ENCODE data around the gene ARMC9. TPM values are rescaled to one million over a fixed set of nuclear protein-coding genes. Genes with fewer than 3 reads are reported as not detected.

Gene ARMC9
- total and polyA plus RNA-seq, 8 donors: 3.7 to 15.0 (median 8.1) TPM

DNA sequence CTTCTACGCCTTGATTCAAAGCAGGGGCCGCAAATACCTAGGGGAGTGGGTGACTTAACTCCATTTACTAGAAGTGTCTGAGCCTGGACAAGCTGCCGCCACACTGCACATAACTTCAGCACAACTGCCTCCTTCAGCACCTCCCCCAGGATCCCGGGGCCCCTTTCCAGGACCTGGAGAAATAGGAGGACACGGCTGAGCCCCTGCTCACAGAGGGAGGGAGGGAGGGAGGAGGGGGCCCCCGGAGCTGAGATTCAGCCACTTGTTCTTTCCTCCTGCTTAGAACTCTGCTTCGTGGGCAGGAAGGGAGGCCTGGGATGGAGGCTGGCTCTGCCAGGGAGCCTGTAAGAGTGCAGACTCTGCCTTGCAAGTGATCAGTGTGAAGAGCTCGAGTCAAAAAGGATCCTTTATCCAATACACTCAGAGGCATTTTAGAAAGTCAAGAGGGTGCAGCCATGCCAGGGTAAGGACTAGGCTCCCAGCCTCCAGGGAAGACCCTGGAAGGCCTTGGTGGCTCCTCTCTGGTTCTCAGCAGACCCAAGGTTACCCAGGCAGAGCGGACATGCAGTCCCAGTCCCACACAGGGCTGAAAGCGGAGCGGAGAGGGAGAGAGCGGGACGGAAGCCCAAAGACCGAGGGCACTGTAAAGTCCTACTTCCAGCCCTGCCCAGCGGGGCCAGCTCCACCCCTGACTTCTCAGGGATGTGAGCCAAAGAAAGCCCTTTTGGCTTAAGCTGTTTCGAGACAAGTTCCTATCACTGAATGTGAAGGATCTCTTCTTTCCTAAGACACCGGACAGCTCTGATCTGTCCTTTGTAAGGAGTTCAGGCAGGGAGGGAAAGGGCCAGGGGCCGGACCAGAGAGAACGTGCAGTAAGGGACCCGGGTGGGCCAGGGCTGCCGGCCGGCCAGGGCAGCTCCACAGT, 8.6 kb upstream of the ARMC9 start:
- peak in 3 of 6 donors; percentile 42 to 46 (median 45) for DNase-seq
- Histone ChIP-seq H3K4me1 (peaks cover 0 to 11% (median 0%) of the 10 kb centered on the region in 3 donors), H3K4me3 (peak overlapping the region in 2 of 4 donors; percentile 39 to 40), H3K9me3 (no peaks in the 10 kb centered on the region), H3K27ac (peak overlapping the region in 3 of 4 donors; percentile 43 to 83 (median 63)), H3K27me3 (no peaks in the 10 kb centered on the region), H3K36me3 (no peaks in the 10 kb centered on the region)
- peak; percentile 26 to 64 (median 56) for ATAC-seq
- WGBS, 2 donors: 69% methylated on average over 22 of the region's 22 CpGs
- TF ChIP-seq, protein P1, sequence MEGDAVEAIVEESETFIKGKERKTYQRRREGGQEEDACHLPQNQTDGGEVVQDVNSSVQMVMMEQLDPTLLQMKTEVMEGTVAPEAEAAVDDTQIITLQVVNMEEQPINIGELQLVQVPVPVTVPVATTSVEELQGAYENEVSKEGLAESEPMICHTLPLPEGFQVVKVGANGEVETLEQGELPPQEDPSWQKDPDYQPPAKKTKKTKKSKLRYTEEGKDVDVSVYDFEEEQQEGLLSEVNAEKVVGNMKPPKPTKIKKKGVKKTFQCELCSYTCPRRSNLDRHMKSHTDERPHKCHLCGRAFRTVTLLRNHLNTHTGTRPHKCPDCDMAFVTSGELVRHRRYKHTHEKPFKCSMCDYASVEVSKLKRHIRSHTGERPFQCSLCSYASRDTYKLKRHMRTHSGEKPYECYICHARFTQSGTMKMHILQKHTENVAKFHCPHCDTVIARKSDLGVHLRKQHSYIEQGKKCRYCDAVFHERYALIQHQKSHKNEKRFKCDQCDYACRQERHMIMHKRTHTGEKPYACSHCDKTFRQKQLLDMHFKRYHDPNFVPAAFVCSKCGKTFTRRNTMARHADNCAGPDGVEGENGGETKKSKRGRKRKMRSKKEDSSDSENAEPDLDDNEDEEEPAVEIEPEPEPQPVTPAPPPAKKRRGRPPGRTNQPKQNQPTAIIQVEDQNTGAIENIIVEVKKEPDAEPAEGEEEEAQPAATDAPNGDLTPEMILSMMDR (IDR thresholded peaks at IDR 0.05): no peak
- no peak for FAIRE-seq
- intact Hi-C loops (cut with DNase I): no loop called here

DNA sequence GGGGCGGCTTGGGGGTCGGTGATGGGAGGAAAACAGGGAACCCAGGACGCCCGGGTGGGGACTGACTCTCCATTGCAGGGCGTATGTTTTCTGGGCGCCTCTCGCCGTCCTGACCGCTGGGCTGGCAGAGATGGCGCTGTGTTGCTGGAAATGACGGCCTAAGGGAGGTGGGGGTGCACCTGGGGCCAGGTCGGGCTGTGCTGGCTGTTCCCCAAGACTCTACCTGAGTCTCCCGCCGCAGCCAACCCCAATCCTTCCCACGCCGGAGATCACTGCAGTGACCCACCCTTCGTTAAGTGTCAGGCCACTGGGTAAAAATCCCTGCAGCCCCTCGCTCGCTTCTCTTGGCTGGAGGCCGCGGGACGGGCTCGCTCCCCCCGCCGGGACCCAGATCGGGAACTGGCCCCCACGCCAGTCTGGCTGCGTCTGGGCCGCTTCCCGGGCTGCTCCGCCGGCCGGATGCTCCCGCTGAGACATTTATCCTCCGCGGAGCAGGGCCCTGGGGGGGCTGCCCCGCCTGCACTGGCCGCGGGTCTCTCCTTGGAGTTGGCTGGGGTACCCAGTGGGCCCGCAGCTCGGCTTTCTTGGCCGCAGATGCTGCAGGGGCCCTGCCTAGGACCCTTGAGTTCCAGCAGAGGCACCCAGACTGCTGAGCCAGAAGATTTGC, 7.8 kb upstream of the ARMC9 start:
- intact Hi-C loops (cut with DNase I): no loop called here
- peaks cover 0 to 11% (median 0%) of the 10 kb centered on the region in 3 donors for H3K4me1 ChIP-seq
- H3K27ac ChIP-seq: peak overlapping the region; percentile 10 to 83 (median 53)
- peak overlapping the region in 3 of 4 donors; percentile 2 to 40 (median 39) for H3K4me3 ChIP-seq
- ATAC-seq: peak; percentile 73 to 83 (median 77)
- no peaks in the 10 kb centered on the region for H3K36me3 ChIP-seq
- H3K9me3 ChIP-seq: no peaks in the 10 kb centered on the region
- DNase-seq: peak; percentile 53 to 77 (median 74)
- no peaks in the 10 kb centered on the region for H3K27me3 ChIP-seq
- TF ChIP-seq, protein P1 (IDR thresholded peaks at IDR 0.05): no peak
- no peak for FAIRE-seq
- 10 to 11% methylated on average over 41 to 42 of the region's 42 CpGs for WGBS, 2 donors

DNA sequence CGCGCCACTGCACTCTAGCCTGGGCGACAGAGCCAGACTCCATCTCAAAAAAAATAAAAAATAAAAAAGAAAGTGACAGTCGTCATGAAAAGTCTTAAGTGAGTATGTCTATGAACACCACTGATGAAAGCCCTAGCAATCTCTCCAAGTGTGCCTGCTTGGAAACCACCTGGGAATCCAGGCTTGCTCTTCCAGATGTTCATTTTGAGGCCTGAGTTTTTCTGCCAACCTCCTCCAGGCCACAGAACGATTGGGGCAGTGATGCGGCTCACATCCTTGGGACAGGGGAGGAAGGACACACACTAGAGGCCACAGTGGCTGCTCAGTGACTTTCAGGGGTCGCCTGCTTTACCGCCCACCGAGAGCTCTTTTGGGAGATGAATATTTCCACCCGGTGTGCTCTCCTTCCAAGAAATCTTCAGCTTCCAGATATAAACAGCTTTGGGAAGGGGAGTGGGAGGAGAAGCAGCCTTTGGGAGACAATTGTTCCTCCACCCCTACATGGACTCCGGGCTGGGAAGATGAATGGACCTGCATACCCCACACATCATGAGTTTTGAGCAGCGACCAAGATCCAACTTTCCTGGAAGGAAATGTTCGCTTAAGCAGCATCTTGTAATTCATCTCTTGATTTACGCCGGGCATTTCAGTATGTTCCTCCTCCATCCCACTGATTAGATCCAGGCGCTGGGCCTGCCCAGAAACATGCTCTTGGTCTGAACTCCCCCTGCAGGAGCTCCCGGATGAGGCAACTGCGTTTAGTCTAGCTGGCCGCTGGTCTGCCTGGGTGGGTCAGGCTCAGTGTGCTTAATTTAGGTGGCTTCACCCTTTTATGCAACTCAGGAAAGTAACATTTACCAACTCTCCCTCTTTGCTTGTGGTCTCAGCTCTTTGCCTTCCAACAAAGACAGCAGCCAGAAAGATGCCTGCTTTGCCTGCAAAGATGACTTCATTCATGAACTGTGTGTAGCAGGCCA, 6.2 kb upstream of the ARMC9 start:
- Histone ChIP-seq H3K36me3 (no peaks in the 10 kb centered on the region), H3K4me1 (peaks cover 0 to 11% (median 0%) of the 10 kb centered on the region in 3 donors), H3K27ac (no peak overlapping the region), H3K27me3 (no peaks in the 10 kb centered on the region), H3K9me3 (no peaks in the 10 kb centered on the region), H3K4me3 (no peak overlapping the region)
- TF ChIP-seq, protein P1 (IDR thresholded peaks at IDR 0.05): no peak
- peak in 1 of 4 donors; percentile 24 for ATAC-seq
- peak in 1 of 6 donors; percentile 42 for DNase-seq
- intact Hi-C loops (cut with DNase I): no loop called here
- FAIRE-seq: no peak
- 71 to 83% methylated on average over 19 of the region's 19 CpGs for WGBS, 2 donors

DNA sequence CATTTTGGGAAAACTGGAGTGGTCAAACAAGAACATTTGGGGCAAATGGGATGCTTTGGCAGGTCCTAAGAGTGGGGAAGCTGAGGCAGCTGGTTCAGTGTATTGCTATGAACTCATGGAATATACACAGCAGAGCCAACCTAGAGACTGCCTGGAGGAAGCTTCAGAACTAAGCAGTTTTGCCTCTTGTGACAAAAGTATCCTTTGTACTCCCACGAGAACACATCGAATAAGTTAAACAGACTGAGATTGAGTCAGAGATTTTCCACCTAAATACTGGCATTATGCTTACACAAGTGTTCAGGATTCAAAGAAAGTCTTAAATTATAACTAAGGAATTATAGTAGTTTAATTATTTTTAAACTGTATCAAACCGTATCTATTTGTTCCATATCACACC, 5.2 kb upstream of the ARMC9 start:
- TF ChIP-seq, protein P1 (IDR thresholded peaks at IDR 0.05): no peak
- H3K4me3 ChIP-seq: no peak overlapping the region
- H3K27me3 ChIP-seq: no peaks in the 10 kb centered on the region
- H3K36me3 ChIP-seq: no peaks in the 10 kb centered on the region
- intact Hi-C loops (cut with DNase I): no loop called here
- no peak overlapping the region for H3K27ac ChIP-seq
- WGBS, 2 donors: 84 to 90% methylated on average over 3 of the region's 3 CpGs
- DNase-seq: no peak
- no peak for FAIRE-seq
- peaks cover 0 to 16% (median 0%) of the 10 kb centered on the region in 3 donors for H3K4me1 ChIP-seq
- no peaks in the 10 kb centered on the region for H3K9me3 ChIP-seq
- no peak for ATAC-seq
